ENCODE data around the gene ETS1.

The ETS1 gene

GRCh38 chr11:128573638-128574037 lies 13.7 kb downstream of the ETS1 start:
- no peaks in the 10 kb centered on the region for H3K36me3 Mint-ChIP-seq
- ATAC-seq (no peak), DNase-seq (ENCODE audit: low spot score in 2 of 2) (no peak)
- peaks cover 24% of the 10 kb centered on the region for H3K4me1 Mint-ChIP-seq
- H3K9me3 Mint-ChIP-seq, result peaks cover 2% of the 10 kb centered on the region
- no peak overlapping the region for H3K4me3 Mint-ChIP-seq
- H3K27ac Mint-ChIP-seq, result no peak overlapping the region

- Mint-ChIP-seq H3K27ac (no peak overlapping the region), H3K36me3 (no peaks in the 10 kb centered on the region), H3K9me3 (peaks cover 2% of the 10 kb centered on the region), H3K4me3 (no peak overlapping the region), H3K4me1 (peaks cover 27% of the 10 kb centered on the region)
- no peak for DNase-seq (ENCODE audit: low spot score in 2 of 2)
- no peak for ATAC-seq
These were observed 14.4 kb downstream of the ETS1 start for GRCh38 chr11:128572965-128573364.

GRCh38 chr11:128570632-128571031 lies 16.7 kb downstream of the ETS1 start:
- no peaks in the 10 kb centered on the region for H3K36me3 Mint-ChIP-seq
- no peak overlapping the region for H3K4me3 Mint-ChIP-seq
- no peak for ATAC-seq

DNA sequence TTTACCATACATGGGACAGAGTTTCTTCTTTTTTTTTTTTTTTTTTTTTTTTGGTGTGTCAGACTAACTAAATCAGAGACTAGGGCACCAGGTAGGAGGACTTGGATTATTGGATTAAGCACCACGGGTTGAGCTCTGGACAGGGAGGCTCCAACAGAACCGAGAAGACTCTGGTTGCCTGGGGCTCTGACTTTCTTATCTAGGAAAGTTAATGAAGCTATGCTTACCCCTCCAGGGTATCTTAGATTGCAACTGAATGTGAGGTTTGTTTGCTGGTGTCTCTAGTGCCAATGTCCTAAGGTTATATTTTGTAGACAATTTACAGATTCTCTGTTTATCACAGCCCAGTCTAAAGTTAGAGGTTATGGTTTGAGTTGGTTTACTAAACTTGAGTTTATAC lies 18.1 kb downstream of the ETS1 start:
- no peak overlapping the region for H3K27ac Mint-ChIP-seq
- no peak for ATAC-seq
- H3K9me3 Mint-ChIP-seq, result peaks cover 2% of the 10 kb centered on the region
- no peaks in the 10 kb centered on the region for H3K36me3 Mint-ChIP-seq
- H3K4me1 Mint-ChIP-seq, result peaks cover 10% of the 10 kb centered on the region
- DNase-seq (ENCODE audit: low spot score in 2 of 2), result no peak
- no peak overlapping the region for H3K4me3 Mint-ChIP-seq

More at GRCh38 chr11:128570632-128571031, 16.7 kb downstream of the ETS1 start:
- Mint-ChIP-seq H3K4me1 (peaks cover 23% of the 10 kb centered on the region), H3K27ac (no peak overlapping the region), H3K9me3 (peaks cover 2% of the 10 kb centered on the region)
- DNase-seq (ENCODE audit: low spot score in 2 of 2), result no peak

DNA sequence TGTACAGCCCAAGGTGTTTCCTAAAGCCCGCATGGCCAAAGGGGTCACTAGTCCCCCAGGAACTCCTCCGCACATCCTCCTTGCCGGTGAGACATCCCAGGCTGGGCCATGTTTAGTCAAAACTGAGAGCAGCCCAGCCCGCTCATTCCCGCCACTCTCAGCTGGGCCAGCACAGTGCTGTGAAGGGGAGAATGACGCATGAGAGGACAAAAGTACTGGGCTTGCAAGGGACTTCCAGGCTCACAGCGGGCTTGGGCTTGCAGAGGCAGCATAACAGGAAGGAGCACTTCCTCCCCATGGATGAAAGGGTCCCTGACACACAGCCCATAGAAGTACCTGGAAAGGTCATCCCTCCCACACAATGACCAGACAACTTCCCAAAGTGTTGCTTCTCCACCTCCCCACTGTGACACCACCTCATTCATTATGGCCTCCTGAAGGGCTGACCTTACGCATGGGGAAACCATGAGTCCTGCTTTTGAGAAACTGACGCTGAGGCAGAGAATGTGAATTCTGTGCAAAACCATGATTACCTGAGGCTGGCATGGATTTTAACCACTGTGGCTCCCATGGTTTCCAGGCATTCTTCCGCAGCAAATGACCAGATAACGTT lies 19.1 kb downstream of the ETS1 start:
- peak; percentile 45 for ATAC-seq

GRCh38 chr11:128567130-128567529 lies 20.2 kb downstream of the ETS1 start:
- DNase-seq (ENCODE audit: low spot score in 2 of 2) (no peak), ATAC-seq (no peak)
- no peak overlapping the region for H3K4me3 Mint-ChIP-seq
- H3K36me3 Mint-ChIP-seq, result no peaks in the 10 kb centered on the region
- no peaks in the 10 kb centered on the region for H3K9me3 Mint-ChIP-seq
- peaks cover 8% of the 10 kb centered on the region for H3K4me1 Mint-ChIP-seq
- H3K27ac Mint-ChIP-seq, result peak overlapping the region; percentile 5

More for the DNA sequence above, 19.1 kb downstream of the ETS1 start:
- Mint-ChIP-seq H3K36me3 (no peaks in the 10 kb centered on the region), H3K9me3 (peaks cover under 1% of the 10 kb centered on the region), H3K4me1 (peaks cover 8% of the 10 kb centered on the region), H3K4me3 (no peak overlapping the region), H3K27ac (peak overlapping the region; percentile 45)
- no peak for DNase-seq (ENCODE audit: low spot score in 2 of 2)

GRCh38 chr11:128565881-128566280 lies 21.5 kb downstream of the ETS1 start:
- H3K4me1 Mint-ChIP-seq, result peaks cover 8% of the 10 kb centered on the region
- no peaks in the 10 kb centered on the region for H3K9me3 Mint-ChIP-seq
- no peak overlapping the region for H3K4me3 Mint-ChIP-seq
- no peaks in the 10 kb centered on the region for H3K36me3 Mint-ChIP-seq
- H3K27ac Mint-ChIP-seq, result peak overlapping the region; percentile 52
- DNase-seq (ENCODE audit: low spot score in 2 of 2), result no peak
- no peak for ATAC-seq

- no peaks in the 10 kb centered on the region for H3K9me3 Mint-ChIP-seq
- H3K27ac Mint-ChIP-seq, result no peak overlapping the region
- H3K4me3 Mint-ChIP-seq, result no peak overlapping the region
- no peaks in the 10 kb centered on the region for H3K36me3 Mint-ChIP-seq
- H3K4me1 Mint-ChIP-seq, result peaks cover 8% of the 10 kb centered on the region
- no peak for ATAC-seq
- DNase-seq (ENCODE audit: low spot score in 2 of 2), result no peak
These were observed 22.6 kb downstream of the ETS1 start for GRCh38 chr11:128564642-128565245.

GRCh38 chr11:128563942-128564641 lies 23.3 kb downstream of the ETS1 start:
- Mint-ChIP-seq H3K4me3 (no peak overlapping the region), H3K36me3 (no peaks in the 10 kb centered on the region), H3K27ac (no peak overlapping the region), H3K4me1 (peaks cover 8% of the 10 kb centered on the region), H3K9me3 (no peaks in the 10 kb centered on the region)
- DNase-seq (ENCODE audit: low spot score in 2 of 2), result no peak
- ATAC-seq, result peak; percentile 34

- H3K4me1 Mint-ChIP-seq, result peaks cover 2% of the 10 kb centered on the region
- H3K9me3 Mint-ChIP-seq, result no peaks in the 10 kb centered on the region
- no peak overlapping the region for H3K4me3 Mint-ChIP-seq
- DNase-seq (ENCODE audit: low spot score in 2 of 2), result no peak
- H3K27ac Mint-ChIP-seq, result no peak overlapping the region
- ATAC-seq, result no peak
- no peaks in the 10 kb centered on the region for H3K36me3 Mint-ChIP-seq
These were observed 24.1 kb downstream of the ETS1 start for GRCh38 chr11:128563308-128563707.

DNA sequence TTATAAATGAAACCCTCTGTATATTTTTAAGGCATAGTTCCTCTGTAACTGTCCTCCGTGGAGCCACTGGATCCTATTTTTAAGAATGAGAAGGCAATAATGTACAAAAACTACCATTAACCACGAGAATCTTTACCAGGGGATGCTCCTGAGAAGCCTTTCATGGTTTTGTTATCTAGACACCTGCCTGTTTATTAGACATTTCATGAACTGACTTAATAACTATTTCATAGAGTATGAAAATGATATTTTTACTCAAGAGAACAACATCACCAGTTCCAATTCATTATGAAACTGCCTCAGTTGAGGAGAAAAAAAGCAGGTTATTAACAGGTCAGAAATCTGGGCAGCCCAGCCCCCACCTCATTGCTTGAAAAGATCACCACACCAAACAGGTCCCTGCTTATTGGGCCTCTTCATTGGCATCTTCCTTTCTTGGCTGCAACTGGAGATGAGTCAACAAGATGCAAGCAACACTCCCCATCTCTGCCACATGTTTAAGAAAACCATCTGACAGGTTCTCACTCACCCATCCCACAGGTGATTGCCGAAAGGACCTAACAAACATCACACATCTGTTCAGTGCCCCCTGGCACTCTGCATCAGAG lies 27.8 kb downstream of the ETS1 start:
- no peak overlapping the region for H3K27ac Mint-ChIP-seq
- ATAC-seq (peak; percentile 60), DNase-seq (ENCODE audit: low spot score in 2 of 2) (peak in 1 of 2 donors; percentile 48)
- H3K36me3 Mint-ChIP-seq, result no peaks in the 10 kb centered on the region
- no peak overlapping the region for H3K4me3 Mint-ChIP-seq
- H3K4me1 Mint-ChIP-seq, result no peaks in the 10 kb centered on the region
- no peaks in the 10 kb centered on the region for H3K9me3 Mint-ChIP-seq

GRCh38 chr11:128555606-128556005 lies 31.8 kb downstream of the ETS1 start:
- Mint-ChIP-seq H3K9me3 (no peaks in the 10 kb centered on the region), H3K27ac (peak overlapping the region; percentile 43), H3K4me1 (peaks cover 33% of the 10 kb centered on the region), H3K4me3 (no peak overlapping the region), H3K36me3 (peaks cover 12% of the 10 kb centered on the region)
- ATAC-seq, result no peak
- no peak for DNase-seq (ENCODE audit: low spot score in 2 of 2)

GRCh38 chr11:128553662-128554362 lies 33.5 kb downstream of the ETS1 start:
- Mint-ChIP-seq H3K4me3 (peak overlapping the region; percentile 55), H3K27ac (peak overlapping the region; percentile 93)

DNA sequence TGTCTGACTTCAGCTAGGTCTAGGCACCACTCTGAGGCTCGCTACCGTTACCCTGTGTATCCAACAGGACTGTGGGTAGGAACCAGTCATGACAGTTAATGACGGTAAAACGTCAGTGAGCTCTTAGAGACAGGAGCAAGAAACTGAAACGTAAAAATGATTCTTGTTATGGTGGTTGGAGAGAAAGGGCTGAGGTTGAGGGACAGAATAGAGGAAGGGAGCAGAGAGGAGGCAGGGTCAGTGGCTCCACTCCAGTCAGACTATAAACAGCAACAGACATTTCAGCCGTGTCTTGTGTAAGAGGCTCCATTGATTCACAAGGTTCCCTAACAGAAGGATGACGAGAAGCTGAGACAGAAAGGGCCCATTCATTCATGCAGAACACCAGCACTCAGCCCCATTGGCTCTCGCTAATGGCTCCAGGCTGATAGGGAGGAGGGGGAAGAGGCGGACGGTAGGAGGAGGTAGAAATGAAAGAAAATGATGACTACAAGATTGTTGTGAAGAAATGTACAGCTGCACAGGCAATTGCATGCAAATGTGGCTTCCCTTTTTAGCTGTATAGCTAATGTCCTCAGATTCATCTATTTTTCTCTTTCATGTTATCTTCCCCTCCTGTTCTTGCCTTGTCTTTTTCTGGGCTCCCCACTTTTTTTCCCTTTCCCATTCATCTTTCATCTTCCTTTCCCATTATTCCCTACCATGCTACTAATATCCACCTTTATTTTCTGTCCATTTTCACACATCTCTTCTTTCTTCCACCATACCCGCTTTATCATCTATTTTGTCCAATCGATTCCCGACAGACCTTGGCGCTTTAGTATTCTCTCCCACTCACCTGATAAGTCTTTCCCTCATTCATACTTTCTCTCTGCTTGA lies 34.3 kb downstream of the ETS1 start:
- Mint-ChIP-seq H3K4me1 (peaks cover 55% of the 10 kb centered on the region), H3K4me3 (peak overlapping the region; percentile 55), H3K9me3 (no peaks in the 10 kb centered on the region), H3K36me3 (peaks cover 12% of the 10 kb centered on the region), H3K27ac (peak overlapping the region; percentile 93)
- ATAC-seq, result peak; percentile 46
- peak in 1 of 2 donors; percentile 70 for DNase-seq (ENCODE audit: low spot score in 2 of 2)

More at GRCh38 chr11:128553662-128554362, 33.5 kb downstream of the ETS1 start:
- H3K36me3 Mint-ChIP-seq, result peaks cover 12% of the 10 kb centered on the region
- no peaks in the 10 kb centered on the region for H3K9me3 Mint-ChIP-seq
- ATAC-seq (no peak), DNase-seq (ENCODE audit: low spot score in 2 of 2) (no peak)
- peaks cover 47% of the 10 kb centered on the region for H3K4me1 Mint-ChIP-seq

All from stimulated activated effector memory CD8-positive, alpha-beta T cell treated with anti-CD3 and anti-CD28 coated beads, Interleukin-12 subunit alpha, Interleukin-12 subunit beta, amount 100 ng/mL, for 72 hours (primary cell).